ENCODE measurements around the gene TMEM234. TPM values are rescaled to one million over a fixed set of nuclear protein-coding genes. Genes with fewer than 3 reads are reported as not detected.
"Not testable (repeated sequence)": the region's sequence is repeated elsewhere in the genome, so short reads cannot be mapped to it uniquely, and the experiment has no call there.

The TMEM234 gene
- total RNA-seq = 10 to 100 TPM; 13.2 to 15.0 TPM

DNA sequence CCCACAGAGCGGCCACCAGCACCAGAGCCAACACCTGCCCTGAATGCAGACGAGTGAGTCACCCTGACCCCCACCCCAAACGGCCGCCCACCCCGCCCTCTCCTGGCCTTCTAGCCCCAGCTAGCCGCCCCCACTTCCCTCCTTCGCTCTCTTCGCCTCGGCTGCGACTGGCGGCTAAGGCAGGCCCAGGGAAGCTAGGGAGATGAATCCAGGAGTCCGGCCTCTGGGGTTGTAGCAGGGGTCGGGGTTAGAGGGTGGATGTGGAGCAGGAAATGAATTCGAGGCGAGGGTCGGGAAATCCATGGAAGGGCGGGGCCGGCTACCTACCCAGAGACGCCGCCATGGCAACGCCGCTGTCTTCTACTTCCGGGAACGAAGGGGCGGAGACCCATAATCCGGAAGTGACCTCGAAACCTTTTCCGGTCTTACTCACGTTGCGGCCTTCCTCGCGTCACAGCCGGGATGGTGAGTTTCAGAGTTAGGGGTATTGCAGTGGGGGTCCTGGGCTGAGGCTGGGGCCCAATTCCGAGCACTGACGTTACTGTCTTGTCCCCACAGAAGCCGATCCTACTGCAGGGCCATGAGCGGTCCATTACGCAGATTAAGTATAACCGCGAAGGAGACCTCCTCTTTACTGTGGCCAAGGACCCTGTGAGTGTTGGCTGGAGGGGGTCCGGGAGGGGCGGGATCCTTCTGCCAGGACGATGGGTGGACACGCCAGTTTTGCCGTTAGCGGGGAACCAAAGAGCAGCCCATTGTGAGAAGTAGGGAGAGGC lies at the start of gene TMEM234, which contains the start of gene EIF3I:
Gene TMEM234, minus strand, starts transcription at position 374 of the 776 bp plus-strand sequence. Its CDS starts 31 bp downstream, at position 343.
Gene EIF3I, plus strand, starts transcription at position 428 of the 776 bp plus-strand sequence. Its CDS starts 35 bp downstream, at position 463.
- Mint-ChIP-seq H3K27me3 (no peaks in the 10 kb centered on the region), H3K36me3 (ENCODE audit: low read depth) (peaks cover 24% of the 10 kb centered on the region), H3K4me3 (peak within 1 kb of the TSS; percentile 99), H3K27ac (peak within 1 kb of the TSS; percentile 97), H3K9me3 (no peaks in the 10 kb centered on the region), H3K4me1 (peaks cover 43% of the 10 kb centered on the region)
- DNase-seq = peak; percentile 96
- ChIA-PET POLR2A (no interaction called here), CTCF (interaction anchor here (0.6 to 1.4 kb wide), 2 partner anchors 37 to 476 kb away, joined by 3 to 5 read pairs; no protein-coding TSS in a partner anchor)

DNA sequence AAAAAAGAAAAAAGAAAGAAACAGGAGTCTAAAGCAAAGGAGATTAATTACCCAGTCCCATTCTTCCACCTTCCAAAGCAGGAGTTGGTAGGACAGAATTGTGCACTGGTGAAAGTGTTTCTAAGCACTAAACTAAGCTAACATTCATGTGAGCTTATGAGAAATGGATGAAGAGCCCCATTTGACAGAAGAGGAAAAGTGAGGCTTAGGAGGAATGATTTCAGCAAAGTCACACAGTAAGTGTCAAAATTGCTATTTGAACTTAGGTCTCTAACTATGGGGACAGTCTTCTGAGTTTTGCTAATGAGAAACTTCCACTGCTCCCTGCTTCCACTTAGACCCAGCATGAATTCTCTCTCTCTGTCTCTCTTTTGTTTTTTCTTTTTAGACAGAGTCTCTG lies 47.6 kb upstream of the TMEM234 start:
- H3K27ac Mint-ChIP-seq = peak overlapping the region; percentile 76
- ChIA-PET CTCF (interaction anchor here (0.7 to 1.9 kb wide), 5 partner anchors 11 to 36 kb away, joined by 3 to 6 read pairs (median 3); no protein-coding TSS in a partner anchor), POLR2A (no interaction called here)
- H3K9me3 Mint-ChIP-seq = no peaks in the 10 kb centered on the region
- H3K36me3 Mint-ChIP-seq (ENCODE audit: low read depth) = peaks cover 60% of the 10 kb centered on the region
- no peak overlapping the region for H3K4me3 Mint-ChIP-seq
- H3K27me3 Mint-ChIP-seq = no peaks in the 10 kb centered on the region
- no peak for DNase-seq
- H3K4me1 Mint-ChIP-seq = peaks cover 73% of the 10 kb centered on the region

DNA sequence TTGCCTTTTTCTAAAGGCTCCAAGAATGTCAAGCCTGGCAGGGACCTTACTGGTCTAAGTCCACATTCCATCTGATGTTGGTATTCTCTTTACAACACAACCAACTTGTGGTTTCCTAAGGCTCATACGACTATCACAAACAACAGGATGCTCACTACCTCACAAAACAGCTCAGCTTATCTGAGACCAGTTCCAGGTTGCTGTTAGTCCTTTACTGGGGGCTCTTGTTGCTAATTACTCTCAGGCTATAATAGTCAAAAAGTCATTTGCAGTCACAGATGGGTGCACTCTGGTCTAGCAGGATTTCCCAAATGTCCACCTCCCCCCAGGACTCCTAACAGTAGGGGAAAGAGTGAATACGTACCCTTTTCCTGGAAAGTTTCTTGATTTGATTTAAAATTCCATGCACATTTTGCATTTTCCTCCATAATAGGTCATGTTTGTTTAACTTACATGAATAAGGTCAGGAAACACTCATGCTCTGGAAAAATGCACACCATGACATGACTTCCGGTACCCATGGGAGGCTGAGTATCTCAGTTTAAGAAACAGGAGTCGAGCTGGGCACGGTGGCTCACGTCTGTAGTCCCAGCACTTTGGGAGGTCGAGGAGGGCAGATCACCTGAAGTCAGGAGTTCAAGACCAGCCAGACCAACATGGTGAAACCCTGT lies 44.9 kb upstream of the TMEM234 start:
- H3K36me3 Mint-ChIP-seq (ENCODE audit: low read depth) = peaks cover 49% of the 10 kb centered on the region
- H3K27me3 Mint-ChIP-seq = no peaks in the 10 kb centered on the region
- H3K4me3 Mint-ChIP-seq = peak overlapping the region; percentile 76
- H3K4me1 Mint-ChIP-seq = peaks cover 67% of the 10 kb centered on the region
- ChIA-PET CTCF (interaction anchor here (1.0 to 1.2 kb wide), 2 partner anchors 12 kb away, joined by 3 read pairs; no protein-coding TSS in a partner anchor), POLR2A (interaction anchor here (0.6 to 1.2 kb wide), 2 partner anchors 51 to 69 kb away, joined by 3 to 4 read pairs; partner anchors contain the start of gene MARCKSL1)
- no peaks in the 10 kb centered on the region for H3K9me3 Mint-ChIP-seq
- peak; percentile 47 for DNase-seq
- H3K27ac Mint-ChIP-seq = peak overlapping the region; percentile 98

GRCh38 chr1:32265846-32266245 lies 43.7 kb upstream of the TMEM234 start:
- ChIA-PET CTCF (interaction anchor here (0.6 to 1.9 kb wide), 7 partner anchors 8 to 196 kb away, joined by 3 to 10 read pairs (median 3); partner anchors contain the start of gene LCK), POLR2A (interaction anchor here (0.6 kb wide), 1 partner anchor 517 kb away, joined by 6 read pairs; no protein-coding TSS in a partner anchor)
- Mint-ChIP-seq H3K4me3 (peak overlapping the region; percentile 38), H3K9me3 (no peaks in the 10 kb centered on the region), H3K27me3 (no peaks in the 10 kb centered on the region), H3K27ac (peak overlapping the region; percentile 82), H3K36me3 (ENCODE audit: low read depth) (peaks cover 40% of the 10 kb centered on the region), H3K4me1 (peaks cover 55% of the 10 kb centered on the region)
- no peak for DNase-seq

- no peaks in the 10 kb centered on the region for H3K9me3 Mint-ChIP-seq
- ChIA-PET POLR2A (no interaction called here), CTCF (no interaction called here)
- no peaks in the 10 kb centered on the region for H3K27me3 Mint-ChIP-seq
- H3K4me1 Mint-ChIP-seq = peaks cover 58% of the 10 kb centered on the region
- peak overlapping the region; percentile 92 for H3K27ac Mint-ChIP-seq
- H3K36me3 Mint-ChIP-seq (ENCODE audit: low read depth) = peaks cover 44% of the 10 kb centered on the region
- H3K4me3 Mint-ChIP-seq = peak overlapping the region; percentile 56
- DNase-seq = no peak
Observed at GRCh38 chr1:32263744-32264143, 41.6 kb upstream of the TMEM234 start.

- H3K27me3 Mint-ChIP-seq, DNase-seq, H3K4me3 Mint-ChIP-seq, POLR2A ChIA-PET, H3K9me3 Mint-ChIP-seq, H3K27ac Mint-ChIP-seq: not testable (repeated sequence)
- Mint-ChIP-seq H3K4me1 (peaks cover 61% of the 10 kb centered on the region), H3K36me3 (ENCODE audit: low read depth) (peaks cover 46% of the 10 kb centered on the region)
- CTCF ChIA-PET = interaction anchor here (0.7 to 1.2 kb wide), 2 partner anchors 9 to 13 kb away, joined by 3 read pairs; partner anchors contain the start of gene LCK
Observed at GRCh38 chr1:32263236-32263593, 41.1 kb upstream of the TMEM234 start.

DNA sequence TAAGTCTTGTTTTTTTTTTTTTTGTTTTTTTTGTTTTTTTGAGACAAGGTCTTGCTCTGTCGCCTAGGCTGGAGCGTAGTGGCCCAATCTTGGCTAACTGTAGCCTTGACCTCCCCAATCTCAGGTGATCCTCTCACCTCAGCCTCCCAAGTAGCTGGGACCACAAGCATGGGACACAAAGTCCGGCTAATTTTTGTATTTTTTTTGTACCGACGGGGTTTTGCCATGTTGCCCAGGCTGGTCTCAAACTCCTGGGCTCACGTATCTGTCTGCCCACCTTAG lies 35.0 kb upstream of the TMEM234 start:
- peak overlapping the region; percentile 92 for H3K27ac Mint-ChIP-seq
- H3K9me3 Mint-ChIP-seq = no peaks in the 10 kb centered on the region
- H3K4me1 Mint-ChIP-seq = peaks cover 45% of the 10 kb centered on the region
- H3K4me3 Mint-ChIP-seq = peak overlapping the region; percentile 81
- H3K36me3 Mint-ChIP-seq (ENCODE audit: low read depth) = peaks cover 63% of the 10 kb centered on the region
- H3K27me3 Mint-ChIP-seq = no peaks in the 10 kb centered on the region
- CTCF ChIA-PET = interaction anchor here (0.6 to 6.9 kb wide), 7 partner anchors 8 to 129 kb away, joined by 3 to 52 read pairs (median 3); partner anchors contain the start of genes FAM167B and LCK
- DNase-seq = no peak
- POLR2A ChIA-PET = no interaction called here

GRCh38 chr1:32256473-32257226 lies 34.5 kb upstream of the TMEM234 start:
- CTCF ChIA-PET = interaction anchor here (0.6 to 6.9 kb wide), 9 partner anchors 7 to 244 kb away, joined by 3 to 52 read pairs (median 3); partner anchors contain the start of genes FAM167B and LCK
- H3K4me1 Mint-ChIP-seq = peaks cover 45% of the 10 kb centered on the region
- no peak for DNase-seq
- H3K36me3 Mint-ChIP-seq (ENCODE audit: low read depth) = peaks cover 68% of the 10 kb centered on the region
- H3K4me3 Mint-ChIP-seq = peak overlapping the region; percentile 81
- peak overlapping the region; percentile 92 for H3K27ac Mint-ChIP-seq
- H3K27me3 Mint-ChIP-seq = no peaks in the 10 kb centered on the region
- H3K9me3 Mint-ChIP-seq = no peaks in the 10 kb centered on the region
- POLR2A ChIA-PET = no interaction called here

GRCh38 chr1:32255072-32256071 lies 33.2 kb upstream of the TMEM234 start:
- ChIA-PET POLR2A (interaction anchor here (0.6 to 0.7 kb wide), 2 partner anchors 19 to 36 kb away, joined by 3 to 5 read pairs; partner anchors contain the start of gene HDAC1), CTCF (interaction anchor here (0.5 to 6.9 kb wide), 9 partner anchors 6 to 142 kb away, joined by 3 to 52 read pairs (median 3); partner anchors contain the start of genes FAM167B and LCK)
- H3K27ac Mint-ChIP-seq = peak overlapping the region; percentile 92
- H3K36me3 Mint-ChIP-seq (ENCODE audit: low read depth) = peaks cover 71% of the 10 kb centered on the region
- H3K4me3 Mint-ChIP-seq = peak overlapping the region; percentile 95
- no peaks in the 10 kb centered on the region for H3K9me3 Mint-ChIP-seq
- H3K4me1 Mint-ChIP-seq = peaks cover 47% of the 10 kb centered on the region
- DNase-seq = peak; percentile 54
- H3K27me3 Mint-ChIP-seq = no peaks in the 10 kb centered on the region

DNA sequence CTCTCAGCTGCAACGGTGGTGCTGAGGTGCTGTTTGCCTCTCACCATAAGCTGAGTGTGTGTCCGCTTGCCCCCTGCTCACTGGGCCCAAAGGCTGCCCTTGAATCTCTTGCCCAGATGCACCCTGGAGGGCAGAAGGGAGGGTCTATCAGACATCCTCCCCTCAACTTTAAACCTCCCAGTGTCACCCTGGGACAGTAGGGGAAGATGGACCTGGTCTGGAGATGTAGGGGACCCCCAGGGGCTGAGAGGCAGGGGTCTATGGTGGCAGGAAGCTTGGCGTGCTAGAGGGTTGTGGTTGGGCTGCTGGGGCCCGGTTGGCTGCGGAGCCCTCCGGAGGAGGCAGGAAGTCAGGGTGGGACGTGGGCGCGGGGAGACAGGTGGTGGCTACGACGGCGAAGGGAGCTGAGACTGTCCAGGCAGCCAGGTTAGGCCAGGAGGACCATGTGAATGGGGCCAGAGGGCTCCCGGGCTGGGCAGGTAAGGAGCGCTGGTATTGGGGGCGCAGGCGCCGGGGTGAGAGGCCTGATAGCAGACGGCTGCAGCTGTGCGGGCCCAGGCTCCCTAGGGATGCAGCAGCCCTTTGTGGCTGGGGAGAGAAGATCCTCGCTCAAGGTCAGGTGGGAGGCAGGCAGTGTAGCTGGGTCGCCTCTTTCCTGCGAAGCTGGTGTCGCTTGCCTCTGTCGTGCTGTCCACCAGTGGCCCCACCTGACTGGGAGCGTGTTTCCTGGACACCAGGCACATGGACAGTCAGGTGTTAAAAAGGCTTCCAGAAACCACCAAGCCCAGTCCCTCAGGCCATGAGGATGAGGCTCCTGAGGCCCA lies 29.0 kb upstream of the TMEM234 start, which contains the start of gene LCK:
Gene LCK, plus strand, starts transcription at position 373 of the 824 bp plus-strand sequence. CDS start 23,065 bp downstream, outside the sequence.
- no peaks in the 10 kb centered on the region for H3K27me3 Mint-ChIP-seq
- no peaks in the 10 kb centered on the region for H3K9me3 Mint-ChIP-seq
- H3K36me3 Mint-ChIP-seq (ENCODE audit: low read depth) = peaks cover 44% of the 10 kb centered on the region
- peaks cover 54% of the 10 kb centered on the region for H3K4me1 Mint-ChIP-seq
- DNase-seq = peak; percentile 70
- POLR2A ChIA-PET = interaction anchor here (0.6 kb wide), 1 partner anchor 40 kb away, joined by 5 read pairs; no protein-coding TSS in a partner anchor
- H3K4me3 Mint-ChIP-seq = peak within 1 kb of the TSS; percentile 95
- CTCF ChIA-PET = interaction anchor here (0.7 to 4.7 kb wide), 9 partner anchors 8 to 36 kb away, joined by 3 to 52 read pairs (median 5); no protein-coding TSS in a partner anchor
- peak within 1 kb of the TSS; percentile 96 for H3K27ac Mint-ChIP-seq
